OCI-LY7 (cell line): ENCODE results near the gene FCHSD2. TPM values are rescaled to one million over a fixed set of nuclear protein-coding genes. Genes with fewer than 3 reads are reported as not detected.
"Not testable (repeated sequence)": the region's sequence is repeated elsewhere in the genome, so short reads cannot be mapped to it uniquely, and the experiment has no call there.

ENCODE experiments used
- BruUV-seq: library from RNA; stranded (reverse); fragments of 400-500 nt; replicated peaks from 2 replicates; lab custom pipeline; 2021; lab: Mats Ljungman, UMichigan
- CTCF ChIA-PET: fragments of 300-600 bp; sonication (Branson Sonifier 250); formaldehyde crosslinking; loops from one replicate; lab custom pipeline; 2022; ENCODE audit warnings: antibody characterized with exemption; ENCODE audit not compliant: unreplicated experiment; lab: Charles Lee
- POLR2A ChIA-PET: fragments of 300-600 bp; sonication (Branson Sonifier 250); formaldehyde crosslinking; loops from one replicate; lab custom pipeline; 2022; ENCODE audit warnings: antibody characterized with exemption; lab: Charles Lee
- DNase-seq: peaks from one replicate; pipeline ENCODE4 v3.0.0-alpha.2; 2015; ENCODE audit warnings: low spot score
- H2AFZ ChIP-seq: fragments of 200-600 bp; sonication (generic), shearing (Covaris generic); 2 replicates; pipeline ENCODE4 v1.6.1; 2014; ENCODE audit warnings: mild to moderate bottlenecking, antibody characterized with exemption, low read length, moderate library complexity
- H3K27ac ChIP-seq: fragments of 200-600 bp; sonication (generic); 2 replicates; pipeline ENCODE4 v1.5.1; 2014; ENCODE audit warnings: mixed run types, low read depth, mild to moderate bottlenecking, moderate library complexity, low read length, inconsistent platforms; ENCODE audit not compliant: poor library complexity, severe bottlenecking
- H3K36me3 ChIP-seq: fragments of 200-600 bp; sonication (generic); 2 replicates; pipeline ENCODE4 v1.6.1; 2014; ENCODE audit warnings: mild to moderate bottlenecking, antibody characterized with exemption, low read length, moderate library complexity, mixed read lengths; ENCODE audit not compliant: insufficient read depth
- H3K4me1 ChIP-seq: fragments of 200-600 bp; sonication (generic); 2 replicates; pipeline ENCODE4 v1.5.1; 2014; ENCODE audit warnings: mild to moderate bottlenecking, low read length; ENCODE audit not compliant: insufficient read depth, poor library complexity, severe bottlenecking
- H3K4me2 ChIP-seq: fragments of 200-600 bp; sonication (generic); 2 replicates; pipeline ENCODE4 v1.6.1; 2014; ENCODE audit warnings: mild to moderate bottlenecking, low read length
- H3K4me3 ChIP-seq: fragments of 200-600 bp; sonication (generic); 2 replicates; pipeline ENCODE4 v1.5.1; 2014; ENCODE audit warnings: mild to moderate bottlenecking, low read depth, low read length; ENCODE audit not compliant: poor library complexity, severe bottlenecking
- H3K79me2 ChIP-seq: fragments of 200-600 bp; sonication (generic); 2 replicates; pipeline ENCODE4 v1.6.1; 2016; ENCODE audit warnings: low read depth, mild to moderate bottlenecking, low read length, moderate library complexity, mixed read lengths; ENCODE audit not compliant: insufficient read depth
- H3K9me2 ChIP-seq: fragments of 200-600 bp; sonication (generic); 2 replicates; pipeline ENCODE4 v1.6.1; 2016; ENCODE audit warnings: mild to moderate bottlenecking, low read length, mixed read lengths; ENCODE audit not compliant: insufficient read depth
- H3K9me3 ChIP-seq: fragments of 200-600 bp; sonication (generic); 2 replicates; pipeline ENCODE4 v1.6.1; 2014; ENCODE audit warnings: mild to moderate bottlenecking, mixed run types, low read length, mixed read lengths
- H4K20me1 ChIP-seq: fragments of 200-600 bp; sonication (generic); 2 replicates; pipeline ENCODE4 v1.6.1; 2014; ENCODE audit warnings: mild to moderate bottlenecking, antibody characterized with exemption, low read length, moderate library complexity, mixed read lengths; ENCODE audit not compliant: insufficient read depth
- CTCF ChIP-seq: fragments of 200-600 bp; sonication (generic); conservative IDR thresholded peaks from 2 replicates; pipeline ENCODE4 v1.5.1; 2014; ENCODE audit warnings: mild to moderate bottlenecking, antibody characterized with exemption, low read length, moderate library complexity, mixed read lengths
- EZH2phosphoT487 ChIP-seq: fragments of 200-600 bp; sonication (generic); IDR thresholded peaks from 2 replicates; pipeline ENCODE4 v1.6.1; 2018; ENCODE audit warnings: low read depth, borderline replicate concordance, mild to moderate bottlenecking, mixed run types, antibody characterized with exemption, low read length, moderate library complexity, mixed read lengths
- intact Hi-C: fragments of 100-400 bp; cut with micrococcal nuclease; formaldehyde crosslinking; loops from one replicate; pipeline ENCODE4 v1.10.0; 2022; ENCODE audit not compliant: unreplicated experiment
- total RNA-seq, 2 experiments: library from RNA; depleted of rRNA in 1 of 2; stranded (reverse); fragments of >200 nt in 1 of 2; shearing (Covaris generic) in 1 of 2; gene quantifications; 2 replicates each; pipeline ENCODE4 v1.2.3, GENCODE V29; 2014 to 2022

Gene FCHSD2
- total RNA-seq, 2 experiments from 2014 or later: 39.0 to 147 TPM

GRCh38 chr11:73070653-73071052 lies 71.5 kb downstream of the FCHSD2 start:
- Histone ChIP-seq H3K9me2 (no peaks in the 10 kb centered on the region), H3K79me2 (peaks cover 97% of the 10 kb centered on the region), H2AFZ (no peak overlapping the region), H3K9me3 (no peaks in the 10 kb centered on the region), H3K36me3 (peaks cover 45% of the 10 kb centered on the region), H3K4me3 (no peak overlapping the region), H4K20me1 (peaks cover 9% of the 10 kb centered on the region; the same call in 1 of the 2 replicates), H3K4me1 (peaks cover 31% of the 10 kb centered on the region), H3K27ac (no peak overlapping the region), H3K4me2 (no peak overlapping the region)
- no peak for DNase-seq
- BruUV-seq: no TSS peak
- ChIA-PET POLR2A (interaction anchor here (0.7 kb wide), 1 partner anchor 9 kb away, joined by 3 read pairs; no protein-coding TSS in a partner anchor), CTCF (no interaction called here)
- TF ChIP-seq EZH2phosphoT487 (no peak), CTCF (no peak)
- intact Hi-C loops: no loop called here

- H3K9me3 ChIP-seq, H3K9me2 ChIP-seq, BruUV-seq, H2AFZ ChIP-seq, H4K20me1 ChIP-seq, H3K27ac ChIP-seq, H3K4me3 ChIP-seq, CTCF ChIA-PET, H3K4me2 ChIP-seq, intact Hi-C loops, DNase-seq: not testable (repeated sequence)
- Histone ChIP-seq H3K79me2 (peaks cover 89% of the 10 kb centered on the region), H3K36me3 (peaks cover 58% of the 10 kb centered on the region), H3K4me1 (peaks cover 17% of the 10 kb centered on the region)
- POLR2A ChIA-PET: interaction anchor here (0.6 to 1.3 kb wide), 2 partner anchors 9 to 11 kb away, joined by 3 to 4 read pairs; no protein-coding TSS in a partner anchor
Measured at GRCh38 chr11:73061857-73062424, 80.2 kb downstream of the FCHSD2 start.

GRCh38 chr11:73061434-73061833 lies 80.7 kb downstream of the FCHSD2 start:
- H2AFZ ChIP-seq, H4K20me1 ChIP-seq, H3K9me3 ChIP-seq, intact Hi-C loops, CTCF ChIA-PET, BruUV-seq, H3K9me2 ChIP-seq, H3K27ac ChIP-seq, H3K4me3 ChIP-seq, DNase-seq, H3K4me2 ChIP-seq: not testable (repeated sequence)
- POLR2A ChIA-PET: interaction anchor here (0.6 kb wide), 2 partner anchors 10 to 147 kb away, joined by 3 to 4 read pairs; no protein-coding TSS in a partner anchor
- H3K4me1 ChIP-seq: peaks cover 18% of the 10 kb centered on the region
- H3K36me3 ChIP-seq: peaks cover 61% of the 10 kb centered on the region
- peaks cover 89% of the 10 kb centered on the region for H3K79me2 ChIP-seq
